HG02870 (cell line): Measurements from ENCODE around the gene FCN3.
A peak's percentile ranks its signal among the peaks of the same experiment; 100 is the strongest.

Experiments
- ATAC-seq: cut with Tn5 transposase; IDR thresholded peaks from one replicate; pipeline ENCODE4 v1.9.1; 2021; ENCODE audit warnings: mild to moderate bottlenecking, moderate library complexity; ENCODE audit not compliant: unreplicated experiment

The FCN3 gene

DNA sequence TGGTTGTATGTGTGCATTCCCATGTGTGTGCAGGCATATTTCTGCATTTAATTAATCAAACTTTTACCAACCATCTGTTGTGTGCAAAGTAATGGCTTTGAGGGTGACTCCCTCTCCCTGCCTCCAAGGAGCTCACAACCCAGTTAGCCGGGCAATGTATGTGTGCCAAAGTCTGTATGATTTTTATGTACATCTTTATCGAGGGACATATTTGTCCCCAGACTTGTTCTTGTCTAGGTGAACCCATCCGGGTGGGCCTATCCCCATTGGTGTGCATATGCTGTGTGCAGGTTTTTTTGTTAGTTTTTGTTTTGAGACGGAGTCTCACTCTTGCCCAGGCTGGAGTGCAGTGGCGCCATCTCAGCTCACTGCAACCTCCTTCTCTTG lies 31.0 kb downstream of the FCN3 start:
- no peak for ATAC-seq

DNA sequence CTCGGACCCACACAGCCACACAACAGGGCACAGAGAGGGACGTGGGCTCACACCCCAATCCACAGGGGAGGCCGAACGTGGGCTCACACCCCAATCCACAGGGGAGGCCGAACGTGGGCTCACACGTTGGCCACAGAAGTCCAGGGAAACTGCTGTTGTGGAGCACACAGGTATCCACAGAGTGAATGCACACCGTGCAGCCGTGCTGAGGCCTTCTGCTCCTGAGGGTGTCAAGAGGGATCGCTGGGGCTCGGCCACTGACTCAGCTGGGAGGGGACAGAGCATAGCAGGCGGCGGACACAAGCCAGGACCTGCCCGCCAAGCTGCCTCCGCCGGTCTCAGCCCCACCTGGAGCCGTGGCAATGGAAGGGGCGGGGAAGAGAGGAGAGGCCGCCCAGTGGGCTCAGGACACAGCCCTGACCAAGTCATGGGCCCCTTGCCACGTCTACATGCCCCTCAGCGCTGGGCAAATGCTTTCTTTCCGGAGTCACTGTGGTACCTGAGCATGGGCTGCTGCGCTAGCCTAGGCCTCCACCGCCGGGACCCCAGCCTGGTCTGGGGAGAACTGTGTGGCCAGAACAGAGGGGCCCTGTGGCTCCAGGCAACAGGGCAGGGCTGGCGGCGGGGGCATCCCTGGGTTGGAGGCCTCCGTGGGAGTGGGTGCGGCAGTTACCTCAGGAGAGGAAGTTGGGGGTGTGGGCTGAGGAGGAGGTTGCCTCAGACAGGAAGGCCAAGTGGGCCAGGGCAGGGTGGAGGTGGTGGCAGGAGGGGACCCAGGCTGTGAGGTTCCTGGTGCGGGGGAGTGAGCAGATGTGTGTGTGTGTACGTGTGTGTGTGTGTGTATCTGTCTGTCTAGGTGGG lies 31.6 kb downstream of the FCN3 start:
- ATAC-seq: no peak

DNA sequence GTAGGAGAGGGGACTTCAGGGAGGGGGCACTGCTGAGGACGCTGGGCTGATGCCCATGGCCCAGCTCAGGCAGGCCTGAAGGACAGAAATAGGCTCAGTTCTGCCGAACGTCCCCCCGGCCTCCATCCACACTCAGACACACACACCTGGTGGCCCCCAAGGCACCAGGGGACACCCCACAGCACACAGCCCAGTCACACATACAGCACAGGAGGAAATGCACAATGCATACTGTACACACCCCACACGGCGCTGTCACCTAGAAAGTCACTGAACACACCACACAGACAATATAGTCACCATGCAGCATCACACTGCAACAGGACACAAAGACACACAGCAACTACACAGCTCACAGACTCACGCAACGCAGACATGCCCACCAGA lies 32.2 kb downstream of the FCN3 start:
- no peak for ATAC-seq

DNA sequence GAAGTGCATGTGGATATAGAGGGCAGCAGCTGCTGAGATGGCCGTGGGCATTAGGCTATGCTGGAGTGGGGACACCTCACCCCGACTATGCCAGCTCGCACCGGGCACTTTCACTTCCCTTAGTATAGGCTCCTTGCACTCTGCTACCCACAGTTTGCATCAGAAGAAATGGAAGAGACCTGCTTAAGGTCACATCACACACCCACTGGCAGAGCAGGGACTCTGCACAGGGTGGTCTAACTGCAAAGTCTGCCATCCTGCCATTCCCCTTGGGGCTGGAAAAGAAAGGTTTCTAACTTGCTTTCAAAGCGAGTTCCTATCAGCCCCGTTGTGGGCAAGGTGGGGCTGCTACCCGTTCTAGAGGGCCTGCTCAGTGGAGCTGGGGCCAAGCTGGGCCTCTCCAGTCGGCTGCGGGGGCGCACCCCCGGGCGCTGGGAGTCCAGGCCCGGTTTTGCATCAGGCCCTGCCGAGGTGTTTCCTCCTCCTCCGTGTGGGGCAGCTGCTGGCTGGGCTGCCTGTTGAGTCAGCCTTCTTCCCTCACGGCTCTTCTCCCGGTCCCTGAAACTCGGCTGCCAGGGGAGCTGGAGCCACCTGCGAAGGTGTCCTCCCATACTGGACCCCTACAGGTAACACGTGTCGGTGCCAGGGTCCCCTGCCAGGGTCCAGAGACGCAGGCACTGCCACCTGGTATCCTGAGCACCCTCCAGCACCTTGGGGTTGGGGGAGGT lies 32.9 kb downstream of the FCN3 start, which contains the start of gene SYTL1:
Gene SYTL1, plus strand, starts transcription at position 498 of the 728 bp plus-strand sequence. CDS start 3,313 bp downstream, outside the sequence.
- no peak for ATAC-seq

DNA sequence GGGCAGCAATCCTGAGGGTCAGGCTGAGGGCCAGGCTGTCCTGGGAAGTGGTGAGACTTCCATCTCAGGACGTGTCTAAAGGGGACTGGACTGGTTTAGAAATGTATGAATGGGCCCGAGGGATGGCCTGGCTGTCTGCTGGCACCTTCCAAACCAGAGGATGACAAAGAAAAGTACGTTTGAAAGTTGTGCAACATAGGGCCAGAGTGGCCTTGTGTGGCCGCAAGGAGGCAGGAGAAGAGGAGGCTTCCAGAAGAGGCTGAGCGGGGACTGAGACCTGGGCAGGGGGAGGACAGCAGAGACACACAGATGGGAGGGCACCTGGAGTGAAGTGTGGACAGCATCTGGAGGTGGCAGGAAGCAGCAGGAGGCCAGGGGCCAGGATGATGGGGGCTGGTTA lies 35.4 kb downstream of the FCN3 start:
- no peak for ATAC-seq

DNA sequence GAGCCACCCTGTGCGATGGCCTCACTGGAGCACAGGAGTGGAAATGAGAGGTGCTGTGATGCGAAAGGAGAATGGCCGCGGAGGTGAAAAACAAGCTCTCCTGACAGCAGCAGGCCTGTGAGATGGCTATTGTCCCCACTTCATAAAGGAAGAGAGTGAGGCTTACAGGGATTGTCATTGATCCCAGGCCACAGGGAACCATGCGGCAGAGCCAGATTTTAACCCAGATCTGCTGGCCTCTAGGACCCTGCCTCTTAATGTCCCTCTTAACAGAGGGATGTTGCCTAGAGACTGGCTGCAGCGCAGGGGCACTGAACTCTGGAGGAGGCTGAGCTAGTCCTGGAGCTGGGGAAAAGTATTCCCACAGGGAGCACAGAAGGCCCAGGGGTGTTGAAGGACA lies 35.9 kb downstream of the FCN3 start:
- no peak for ATAC-seq

DNA sequence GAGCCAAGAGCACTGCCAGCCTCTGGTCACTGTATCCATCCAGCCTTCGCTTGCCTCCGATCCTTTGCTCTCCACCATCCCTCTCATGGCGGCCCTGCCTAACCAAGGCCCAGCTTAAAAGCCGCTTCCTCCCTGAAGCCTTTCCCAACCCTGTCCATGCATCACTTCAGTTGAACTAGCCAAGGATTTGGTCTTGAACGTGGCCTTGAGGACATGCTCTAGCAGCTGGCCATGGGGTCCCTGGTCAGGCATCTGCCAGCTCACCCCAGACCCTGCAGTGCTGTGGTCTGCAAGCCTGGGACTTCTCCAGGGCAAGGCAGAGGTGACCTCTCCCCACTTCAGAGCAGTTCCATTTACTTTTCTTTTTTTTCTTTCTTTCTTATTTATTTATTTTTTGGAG lies 37.9 kb downstream of the FCN3 start:
- ATAC-seq: no peak

DNA sequence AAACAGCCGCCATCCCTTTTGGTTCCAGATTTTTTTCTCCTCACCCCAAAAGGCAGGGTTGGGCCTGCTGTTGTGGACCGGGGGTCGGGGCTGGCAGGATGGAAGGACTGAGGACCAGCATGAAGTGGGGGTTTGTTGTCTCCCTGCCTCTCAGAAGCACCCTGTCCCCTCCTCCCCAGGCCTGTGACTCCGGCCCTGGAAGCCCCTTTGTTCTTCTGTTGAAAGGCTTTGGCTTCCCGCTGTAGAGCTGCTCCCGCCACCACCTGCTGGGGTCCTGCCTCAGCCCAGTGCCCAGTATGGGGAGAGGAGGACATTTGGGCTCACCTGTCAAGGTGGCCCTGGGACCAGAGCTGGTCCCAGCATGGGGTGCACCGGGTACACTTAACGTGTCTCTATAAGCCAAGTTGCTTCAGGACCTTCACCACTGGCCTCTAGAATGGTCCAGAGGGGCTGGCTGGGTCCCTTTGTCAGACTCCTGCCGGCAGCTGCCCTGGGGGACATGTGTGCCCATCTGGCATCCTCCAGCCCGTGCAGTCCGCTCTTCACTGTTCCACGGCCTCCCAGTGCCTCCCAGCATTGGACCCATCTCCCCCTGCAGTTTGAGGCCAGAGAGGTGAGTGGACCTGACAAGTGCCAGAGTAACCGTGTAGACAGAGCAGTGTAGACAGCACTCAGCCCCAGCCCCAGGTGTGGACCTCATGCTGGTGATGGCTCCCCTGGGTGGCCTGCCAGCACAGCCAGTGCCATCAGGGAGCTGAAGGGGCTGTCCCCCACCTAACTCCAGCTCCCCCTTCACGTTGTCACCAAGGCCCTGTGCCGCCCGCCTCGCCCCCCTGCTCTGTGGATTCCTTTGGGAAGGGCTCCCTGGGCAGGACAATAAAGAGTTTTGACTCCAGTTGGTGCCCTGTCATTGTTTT lies 38.9 kb downstream of the FCN3 start:
- ATAC-seq: no peak

DNA sequence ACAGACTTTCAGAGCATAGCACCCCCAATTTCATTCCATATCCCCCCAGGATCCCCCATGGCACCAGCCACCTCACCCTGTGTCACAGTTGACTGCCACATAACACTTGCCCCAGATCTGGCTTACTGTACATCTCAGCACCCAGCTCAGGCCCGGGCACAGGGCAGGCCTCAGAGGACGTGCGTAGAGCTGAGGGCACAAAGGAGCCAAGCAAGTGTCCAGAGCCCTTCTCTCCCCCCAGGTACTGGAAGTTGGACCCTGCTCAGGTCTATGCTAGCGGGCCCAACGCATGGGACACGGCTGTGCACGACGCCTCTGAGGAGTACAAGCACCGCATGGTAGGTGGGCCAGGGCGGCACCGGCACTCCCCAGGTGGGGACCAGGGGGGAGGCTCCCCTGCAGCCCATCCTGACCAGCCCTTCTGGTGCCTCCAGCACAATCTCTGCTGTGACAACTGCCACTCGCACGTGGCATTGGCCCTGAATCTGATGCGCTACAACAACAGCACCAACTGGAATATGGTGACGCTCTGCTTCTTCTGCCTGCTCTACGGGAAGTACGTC lies 40.8 kb downstream of the FCN3 start:
- ATAC-seq: no peak

DNA sequence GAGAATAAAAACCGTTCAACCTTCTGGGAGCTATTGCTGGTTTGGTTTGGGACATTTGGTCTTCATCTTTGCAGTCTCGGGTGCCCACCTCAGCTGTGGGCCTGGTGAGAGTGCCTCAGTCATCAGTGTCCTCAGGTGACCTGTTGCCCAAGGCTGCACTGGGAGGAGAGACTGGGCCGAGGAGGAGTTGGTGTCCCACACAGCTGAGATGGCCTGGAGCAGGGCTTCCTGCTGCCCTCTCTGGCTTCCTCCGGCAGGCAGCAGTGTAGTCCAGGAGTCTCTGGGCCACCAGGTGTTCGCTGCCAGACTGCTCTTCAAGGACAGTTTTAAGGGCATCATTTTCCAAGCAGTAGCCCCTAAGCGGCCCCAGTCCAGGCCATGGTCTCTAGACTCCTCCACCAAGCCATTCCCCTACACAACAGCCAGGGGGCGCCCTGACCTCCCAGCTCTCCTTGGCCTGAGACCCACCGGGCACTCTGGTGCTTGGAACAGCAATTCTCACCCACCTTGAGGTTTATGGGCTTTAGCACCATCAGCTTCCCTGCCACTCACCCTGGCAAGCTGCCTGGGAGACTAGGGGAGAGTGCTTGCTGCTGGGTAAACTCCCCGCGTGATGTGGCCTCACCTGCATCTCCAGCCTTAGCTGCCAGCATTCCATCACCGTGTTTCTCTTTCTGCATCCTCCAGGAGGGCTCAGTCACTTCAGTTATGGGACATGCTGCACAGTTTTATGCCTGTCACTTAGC lies 41.9 kb downstream of the FCN3 start:
- no peak for ATAC-seq

DNA sequence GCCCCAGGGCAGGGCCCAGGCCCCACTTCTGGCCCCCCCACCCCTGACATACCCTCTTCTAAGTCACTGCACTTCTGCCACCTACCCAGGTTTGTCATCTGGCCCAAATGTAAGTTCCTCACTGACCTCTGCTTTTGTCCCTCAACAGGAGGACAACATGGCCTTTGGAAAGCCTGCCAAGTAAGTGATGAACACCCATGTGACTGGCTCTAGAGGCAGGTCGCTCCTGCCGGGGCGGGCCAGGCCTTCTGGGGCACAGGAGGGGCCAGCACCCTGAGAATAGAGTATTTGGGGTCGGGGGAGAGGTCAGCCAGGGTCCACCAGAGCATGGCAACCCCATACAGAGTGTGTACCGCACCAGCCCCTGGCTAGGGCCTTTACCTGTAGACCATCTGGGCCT lies 42.7 kb downstream of the FCN3 start:
- no peak for ATAC-seq

DNA sequence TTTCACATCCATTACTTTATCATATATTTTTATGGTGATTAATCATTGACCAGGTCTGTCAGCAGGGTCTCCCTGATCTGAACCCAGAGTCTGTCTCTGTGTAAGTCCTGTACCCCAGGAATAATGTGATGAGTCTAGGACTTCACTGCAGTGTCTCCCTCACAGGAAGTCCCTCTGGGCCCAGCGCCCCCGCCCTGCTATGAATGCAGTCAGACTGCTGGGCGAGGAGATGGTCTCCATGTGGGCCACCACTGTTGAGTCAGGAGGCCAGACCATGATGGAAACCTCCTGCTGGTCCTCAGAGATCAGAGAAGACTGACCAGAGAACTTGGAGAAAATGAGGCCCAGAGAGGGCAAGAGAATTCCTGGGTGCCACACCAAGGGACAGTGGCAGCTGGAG lies 43.2 kb downstream of the FCN3 start:
- ATAC-seq: no peak

DNA sequence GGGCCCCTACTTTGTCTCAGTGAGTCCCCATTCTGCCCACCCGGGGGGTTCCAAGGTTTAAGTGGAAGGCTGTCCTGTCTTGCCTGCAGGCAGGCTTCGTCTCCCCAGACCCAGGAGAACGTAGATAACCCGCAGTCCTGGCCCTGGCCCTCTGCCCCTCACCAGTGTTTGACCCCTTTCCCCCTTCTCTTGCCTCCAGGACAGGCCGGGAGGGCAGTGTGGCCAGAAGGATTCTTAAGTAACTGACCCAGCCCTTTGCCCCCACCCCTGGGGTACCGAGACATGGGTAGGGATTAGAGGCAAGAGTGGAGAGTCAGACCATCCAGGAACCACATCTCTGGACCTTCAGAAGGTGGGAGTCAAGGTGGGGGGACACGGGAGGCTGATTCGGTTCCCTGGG lies 43.8 kb downstream of the FCN3 start:
- no peak for ATAC-seq

DNA sequence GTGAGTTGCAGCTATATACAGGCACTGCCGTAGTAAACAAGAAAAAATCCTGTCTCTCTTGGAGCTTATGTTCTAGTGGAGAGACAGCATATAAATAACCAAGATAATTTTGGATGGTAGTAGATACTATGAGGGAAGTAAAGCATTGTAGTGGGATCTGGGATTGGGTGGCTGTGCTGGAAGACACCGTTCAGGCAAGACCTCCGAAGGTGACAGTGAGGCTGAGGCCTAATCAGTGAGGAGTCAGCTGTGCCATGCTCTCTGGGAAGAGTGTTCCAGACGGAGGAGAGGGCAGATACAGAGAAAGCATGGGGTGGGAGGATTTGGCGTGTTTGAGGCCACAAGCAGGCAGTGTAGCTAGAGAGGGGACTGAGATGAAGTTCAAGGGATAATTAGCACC lies 46.7 kb downstream of the FCN3 start:
- no peak for ATAC-seq

DNA sequence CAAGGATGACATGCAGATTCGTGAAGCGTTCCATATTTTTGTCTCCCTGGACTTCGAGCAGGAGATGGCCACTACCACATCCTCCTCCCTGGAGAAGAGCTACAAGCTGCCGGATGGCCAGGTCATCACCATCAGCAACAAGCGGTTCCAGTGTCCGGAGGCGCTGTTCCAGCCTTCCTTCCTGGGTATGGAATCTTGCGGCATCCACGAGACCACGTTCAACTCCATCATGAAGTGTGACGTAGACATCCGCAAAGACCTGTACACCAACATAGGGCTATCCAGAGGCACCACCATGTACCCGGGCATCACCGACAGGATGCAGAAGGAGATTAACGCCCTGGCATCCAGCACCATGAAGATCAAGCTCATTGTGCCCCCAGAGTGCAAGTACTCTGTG lies 49.3 kb downstream of the FCN3 start:
- no peak for ATAC-seq

DNA sequence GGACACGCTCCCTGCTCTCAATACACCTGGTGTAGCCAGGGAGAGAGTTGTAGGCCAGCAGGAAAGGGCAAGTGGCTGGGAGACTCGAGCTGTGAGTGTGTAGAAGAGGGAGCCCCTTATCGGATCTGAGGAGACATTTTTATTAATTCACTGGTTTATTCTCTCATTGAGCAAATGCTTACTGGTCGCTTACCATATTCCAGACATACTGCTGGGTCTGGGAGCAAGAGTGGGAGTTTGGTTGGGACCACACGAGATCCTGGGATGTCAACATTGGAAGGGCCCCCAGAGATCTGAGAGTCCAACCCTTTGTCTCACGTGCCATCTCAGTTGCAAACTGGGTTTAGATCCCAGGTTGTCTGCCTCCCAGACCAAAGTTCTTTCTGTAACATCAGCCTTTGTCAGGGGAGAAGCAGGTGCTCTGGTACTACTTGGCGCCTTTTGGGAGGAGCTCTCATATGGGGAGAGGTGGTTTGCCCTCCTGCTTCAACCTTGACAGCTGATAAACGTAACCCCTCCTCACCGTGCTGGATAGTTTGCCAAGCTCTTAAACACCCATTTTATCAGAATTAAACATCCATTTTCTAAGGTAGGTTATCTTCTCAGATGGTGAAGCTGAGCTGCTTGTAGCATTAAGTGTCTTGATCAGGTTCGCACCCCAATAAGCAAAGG lies 51.9 kb downstream of the FCN3 start:
- no peak for ATAC-seq

DNA sequence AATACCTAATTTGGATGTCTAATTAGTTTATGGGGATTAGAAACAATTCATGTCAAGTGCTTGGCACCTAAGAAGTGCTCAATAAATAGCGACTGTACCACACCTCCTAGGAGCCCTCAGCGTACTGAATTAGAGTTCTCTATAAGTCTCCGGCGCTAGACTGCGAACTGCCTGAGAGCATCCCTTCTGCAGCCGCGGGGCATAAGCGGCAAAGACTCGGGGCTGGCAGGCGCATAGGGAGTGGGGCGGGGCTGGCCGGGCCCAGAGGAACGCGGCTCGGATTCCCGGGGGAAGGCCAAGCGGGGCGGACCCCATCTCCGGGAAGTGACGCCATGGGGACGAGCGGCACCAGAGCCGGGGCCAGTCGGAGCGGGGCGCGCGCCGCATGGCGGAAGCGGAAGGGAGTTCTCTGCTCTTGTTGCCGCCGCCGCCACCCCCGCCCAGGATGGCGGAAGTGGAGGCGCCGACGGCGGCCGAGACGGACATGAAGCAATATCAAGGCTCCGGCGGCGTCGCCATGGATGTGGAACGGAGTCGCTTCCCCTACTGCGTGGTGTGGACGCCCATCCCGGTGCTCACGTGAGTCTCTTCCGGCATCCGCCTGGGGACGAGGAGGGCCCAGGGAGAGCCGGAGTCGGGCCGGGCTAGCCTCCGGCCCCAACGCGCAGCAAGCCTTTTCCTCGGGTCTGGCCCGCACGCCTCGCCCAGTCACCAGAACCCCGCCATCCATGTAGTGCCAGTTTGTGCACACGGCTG lies 52.6 kb downstream of the FCN3 start, which contains the start of gene TMEM222:
Gene TMEM222, plus strand, starts transcription at position 351 of the 756 bp plus-strand sequence. Its CDS starts 35 bp downstream, at position 386.
- ATAC-seq: peak; percentile 94
